KMS-11 (cell line): ENCODE results near the gene ARHGEF39.
A peak's percentile ranks its signal among the peaks of the same experiment; 100 is the strongest.
"Not testable (repeated sequence)": the region's sequence is repeated elsewhere in the genome, so short reads cannot be mapped to it uniquely, and the experiment has no call there.

Experiments used
- H2AFZ ChIP-seq: fragments of 200-600 bp; sonication (generic); 2 replicates; pipeline ENCODE4 v1.6.1; 2016; ENCODE audit warnings: antibody characterized with exemption, mixed run types, low read depth
- H3K27ac ChIP-seq: fragments of 200-600 bp; sonication (generic); 2 replicates; pipeline ENCODE4 v1.6.1; 2016; ENCODE audit warnings: mild to moderate bottlenecking, mixed run types
- H3K27me3 ChIP-seq: fragments of 200-600 bp; sonication (generic); 2 replicates; pipeline ENCODE4 v1.6.1; 2017; ENCODE audit warnings: mild to moderate bottlenecking, low read depth, mixed run types, moderate library complexity; ENCODE audit not compliant: insufficient read depth
- H3K36me3 ChIP-seq: fragments of 200-600 bp; sonication (generic); 2 replicates; pipeline ENCODE4 v1.6.1; 2017; ENCODE audit warnings: mild to moderate bottlenecking, mixed run types; ENCODE audit not compliant: insufficient read depth
- H3K4me1 ChIP-seq: fragments of 200-600 bp; sonication (generic); 2 replicates; pipeline ENCODE4 v1.6.1; 2016; ENCODE audit warnings: mild to moderate bottlenecking, low read depth, mixed run types; ENCODE audit not compliant: poor library complexity, severe bottlenecking
- H3K4me2 ChIP-seq: fragments of 200-600 bp; sonication (generic); 2 replicates; pipeline ENCODE4 v1.7.0; 2016; ENCODE audit warnings: mild to moderate bottlenecking, mixed run types
- H3K4me3 ChIP-seq: fragments of 200-600 bp; sonication (generic); IDR thresholded peaks from 2 replicates; pipeline ENCODE4 v1.6.1; 2017; ENCODE audit warnings: low read depth, low read length, mixed read lengths; ENCODE audit not compliant: insufficient read depth
- H3K79me2 ChIP-seq: fragments of 200-600 bp; sonication (generic); 2 replicates; pipeline ENCODE4 v1.6.1; 2016; ENCODE audit warnings: low read depth, mixed run types; ENCODE audit not compliant: insufficient read depth
- H3K9ac ChIP-seq: fragments of 200-600 bp; sonication (generic); 2 replicates; pipeline ENCODE4 v1.6.1; 2016; ENCODE audit warnings: mild to moderate bottlenecking, mixed run types
- H4K20me1 ChIP-seq: fragments of 200-600 bp; sonication (generic); 2 replicates; pipeline ENCODE4 v1.6.1; 2016; ENCODE audit warnings: mild to moderate bottlenecking, mixed run types; ENCODE audit not compliant: insufficient read depth
- CTCF ChIP-seq: fragments of 200-600 bp; sonication (generic); conservative IDR thresholded peaks from 2 replicates; pipeline ENCODE4 v1.6.1; 2017; ENCODE audit warnings: low read depth, mild to moderate bottlenecking, antibody characterized with exemption, low read length, moderate library complexity, mixed read lengths

The ARHGEF39 gene

GRCh38 chr9:35646533-35647265, 18.3 kb downstream of the ARHGEF39 start:
- H3K27ac ChIP-seq = no peak overlapping the region; the same call in 1 of the 2 replicates
- no peaks in the 10 kb centered on the region for H3K27me3 ChIP-seq
- no peaks in the 10 kb centered on the region for H3K79me2 ChIP-seq
- H3K4me2 ChIP-seq = peak overlapping the region; percentile 99
- H2AFZ ChIP-seq = peak overlapping the region; percentile 97
- peak overlapping the region; percentile 60 for H3K9ac ChIP-seq
- H3K36me3 ChIP-seq = no peaks in the 10 kb centered on the region
- no peaks in the 10 kb centered on the region for H4K20me1 ChIP-seq
- peak; percentile 62 for TF ChIP-seq CTCF
- H3K4me1 ChIP-seq = peaks cover 17% of the 10 kb centered on the region
- H3K4me3 ChIP-seq = no peak overlapping the region

- no peaks in the 10 kb centered on the region for H3K36me3 ChIP-seq
- peaks cover 17% of the 10 kb centered on the region for H3K4me1 ChIP-seq
- peak overlapping the region; percentile 60 for H3K9ac ChIP-seq
- H3K27ac ChIP-seq = no peak overlapping the region; the same call in 1 of the 2 replicates
- H3K27me3 ChIP-seq = no peaks in the 10 kb centered on the region
- no peak overlapping the region for H3K4me3 ChIP-seq
- H2AFZ ChIP-seq = peak overlapping the region; percentile 97
- no peaks in the 10 kb centered on the region for H4K20me1 ChIP-seq
- no peaks in the 10 kb centered on the region for H3K79me2 ChIP-seq
- peak overlapping the region; percentile 97 for H3K4me2 ChIP-seq
- TF ChIP-seq CTCF = no peak
These were observed 18.9 kb downstream of the ARHGEF39 start for GRCh38 chr9:35646153-35646532.

GRCh38 chr9:35645736-35646135, 19.3 kb downstream of the ARHGEF39 start:
- H3K4me2 ChIP-seq = peak overlapping the region; percentile 97
- H3K36me3 ChIP-seq, H3K27me3 ChIP-seq, H4K20me1 ChIP-seq, H3K9ac ChIP-seq, H3K79me2 ChIP-seq, H3K27ac ChIP-seq, H3K4me3 ChIP-seq: not testable (repeated sequence)
- peak overlapping the region; percentile 97; the same call in 1 of the 2 replicates for H2AFZ ChIP-seq
- H3K4me1 ChIP-seq = peaks cover 17% of the 10 kb centered on the region

- Histone ChIP-seq H3K9ac (no peak overlapping the region), H3K79me2 (no peaks in the 10 kb centered on the region), H3K4me1 (peaks cover 17% of the 10 kb centered on the region), H3K36me3 (no peaks in the 10 kb centered on the region), H4K20me1 (no peaks in the 10 kb centered on the region), H3K27me3 (no peaks in the 10 kb centered on the region), H3K27ac (no peak overlapping the region), H3K4me2 (no peak overlapping the region), H2AFZ (no peak overlapping the region), H3K4me3 (no peak overlapping the region)
- TF ChIP-seq CTCF = no peak
These were observed 21.9 kb downstream of the ARHGEF39 start for GRCh38 chr9:35643046-35643445.

GRCh38 chr9:35641478-35641877, 23.5 kb downstream of the ARHGEF39 start:
- not testable (repeated sequence) for H3K4me2 ChIP-seq, H3K27me3 ChIP-seq, H2AFZ ChIP-seq, H3K4me1 ChIP-seq, H3K4me3 ChIP-seq, H3K27ac ChIP-seq, H4K20me1 ChIP-seq, H3K36me3 ChIP-seq, H3K9ac ChIP-seq, H3K79me2 ChIP-seq

GRCh38 chr9:35640431-35640830, 24.6 kb downstream of the ARHGEF39 start:
- not testable (repeated sequence) for H4K20me1 ChIP-seq, H3K4me3 ChIP-seq, H3K4me2 ChIP-seq, H3K36me3 ChIP-seq, H3K9ac ChIP-seq, H3K27me3 ChIP-seq, H3K4me1 ChIP-seq, H2AFZ ChIP-seq, H3K27ac ChIP-seq, H3K79me2 ChIP-seq
